Endodermal cell (in vitro differentiated cells): ENCODE measurements around the gene UPF3A. TPM values are rescaled to one million over a fixed set of nuclear protein-coding genes. Genes with fewer than 3 reads are reported as not detected.
"Not testable (repeated sequence)": the region's sequence is repeated elsewhere in the genome, so short reads cannot be mapped to it uniquely, and the experiment has no call there.

ENCODE experiments used
- DNase-seq: peaks from one replicate; pipeline ENCODE4 v3.0.0-alpha.2; 2017
- H3K27ac ChIP-seq: 2 replicates; pipeline ENCODE4 v1.5.1; 2013; ENCODE audit warnings: mild to moderate bottlenecking, low read depth, low read length, moderate library complexity
- H3K27me3 ChIP-seq: 2 replicates; pipeline ENCODE4 v1.6.1; 2013; ENCODE audit warnings: mild to moderate bottlenecking, low read length, moderate library complexity; ENCODE audit not compliant: insufficient read depth, control insufficient read depth, poor library complexity, severe bottlenecking
- H3K36me3 ChIP-seq: 2 replicates; pipeline ENCODE4 v1.7.0; 2013; ENCODE audit warnings: mild to moderate bottlenecking, low read length, moderate library complexity; ENCODE audit not compliant: control insufficient read depth, insufficient read depth
- H3K4me1 ChIP-seq: one replicate; pipeline ENCODE4 v1.7.0; 2013; ENCODE audit warnings: low read length; ENCODE audit not compliant: control insufficient read depth, insufficient read depth
- H3K4me3 ChIP-seq: 2 replicates; pipeline ENCODE4 v1.5.1; 2013; ENCODE audit warnings: mild to moderate bottlenecking, low read length, moderate library complexity
- H3K9ac ChIP-seq: 2 replicates; pipeline ENCODE4 v1.6.1; 2013; ENCODE audit warnings: mild to moderate bottlenecking, low read length, moderate library complexity; ENCODE audit not compliant: poor library complexity, severe bottlenecking; ENCODE audit errors: extremely low read depth
- H3K9me3 ChIP-seq: 2 replicates; pipeline ENCODE4 v1.6.1; 2013; ENCODE audit warnings: mild to moderate bottlenecking, low read length, moderate library complexity; ENCODE audit not compliant: control insufficient read depth
- H3K27ac Mint-ChIP-seq: 2 replicates; pipeline ENCODE4 v1.8.0; 2020; ENCODE audit warnings: mixed read lengths
- H3K27me3 Mint-ChIP-seq: 2 replicates; pipeline ENCODE4 v1.8.0; 2021; ENCODE audit warnings: mild to moderate bottlenecking, mixed read lengths; ENCODE audit not compliant: insufficient read depth
- H3K36me3 Mint-ChIP-seq: 2 replicates; pipeline ENCODE4 v1.8.0; 2020; ENCODE audit warnings: low read depth, mixed read lengths
- H3K4me1 Mint-ChIP-seq: 2 replicates; pipeline ENCODE4 v1.8.0; 2020; ENCODE audit warnings: mixed read lengths
- H3K4me3 Mint-ChIP-seq: 2 replicates; pipeline ENCODE4 v1.8.0; 2020; ENCODE audit warnings: mild to moderate bottlenecking, moderate library complexity, mixed read lengths
- H3K9me3 Mint-ChIP-seq: 2 replicates; pipeline ENCODE4 v1.8.0; 2020; ENCODE audit warnings: mild to moderate bottlenecking, mixed read lengths
- CTCF ChIP-seq: fragments of 200-600 bp; sonication (generic); conservative IDR thresholded peaks from 2 replicates; pipeline ENCODE4 v1.5.0; 2021; ENCODE audit warnings: antibody characterized with exemption, mild to moderate bottlenecking
- WGBS, 2 experiments: methylation state at CpG; one replicate each; pipeline versions ENCODE4 v1.1.5 to v1.1.7; 2013; ENCODE audit warnings: missing lambda C conversion rate in 2 of 2, mixed read lengths in 1 of 2; ENCODE audit not compliant: insufficient coverage in 1 of 2, insufficient read length in 1 of 2; 5-methylcytosine and 5-hydroxymethylcytosine counted together
- total RNA-seq, 2 donors: library from RNA; stranded (reverse); fragmentation: NEBNext Ultra II Directional in 1 of 2; extraction: Animal tissue kit (Norgen Biotek cat#: 25700) in 1 of 2; gene quantifications; 2 replicates in 1 of 2; 3 replicates in 1 of 2; pipeline ENCODE4 v1.2.1, GENCODE V29; 2021

The UPF3A gene
- total RNA-seq, 2 donors from 2014 or later: 56.5 to 81.2 TPM

- Mint-ChIP-seq H3K27me3 (no peaks in the 10 kb centered on the region), H3K27ac (no peak overlapping the region), H3K9me3 (peaks cover 2% of the 10 kb centered on the region), H3K36me3 (no peaks in the 10 kb centered on the region), H3K4me3 (no peak overlapping the region), H3K4me1 (peaks cover 22% of the 10 kb centered on the region)
- H3K9ac ChIP-seq: no peak overlapping the region
- H3K4me1 ChIP-seq: peaks cover 2% of the 10 kb centered on the region
- no peak for TF ChIP-seq CTCF
- peak; percentile 53 for DNase-seq
- no peak overlapping the region for H3K4me3 ChIP-seq
- no peaks in the 10 kb centered on the region for H3K36me3 ChIP-seq
- H3K27me3 ChIP-seq: no peaks in the 10 kb centered on the region
- H3K9me3 ChIP-seq: no peaks in the 10 kb centered on the region
- WGBS, 2 experiments: 95 to 98% methylated on average over 5 of the region's 5 CpGs
- no peak overlapping the region for H3K27ac ChIP-seq
Observed at GRCh38 chr13:114338959-114339358, 57.6 kb downstream of the UPF3A start.

- Mint-ChIP-seq H3K4me1 (peaks cover 16% of the 10 kb centered on the region), H3K9me3 (peaks cover 2% of the 10 kb centered on the region), H3K27ac (no peak overlapping the region), H3K27me3 (peaks cover under 1% of the 10 kb centered on the region), H3K4me3 (no peak overlapping the region), H3K36me3 (no peaks in the 10 kb centered on the region)
- Histone ChIP-seq H3K4me3 (no peak overlapping the region), H3K27ac (no peak overlapping the region), H3K9me3 (no peaks in the 10 kb centered on the region), H3K4me1 (no peaks in the 10 kb centered on the region), H3K36me3 (no peaks in the 10 kb centered on the region), H3K9ac (no peak overlapping the region), H3K27me3 (no peaks in the 10 kb centered on the region)
- no peak for DNase-seq
- 81 to 85% methylated on average over 7 to 10 of the region's 10 CpGs for WGBS, 2 experiments
- peak; percentile 74 for TF ChIP-seq CTCF
Observed at GRCh38 chr13:114339857-114340534, 58.6 kb downstream of the UPF3A start.

- no peak overlapping the region for H3K27ac ChIP-seq
- no peaks in the 10 kb centered on the region for H3K27me3 ChIP-seq
- Mint-ChIP-seq H3K9me3 (peaks cover 2% of the 10 kb centered on the region), H3K4me3 (no peak overlapping the region), H3K27ac (no peak overlapping the region), H3K36me3 (no peaks in the 10 kb centered on the region), H3K4me1 (peaks cover 15% of the 10 kb centered on the region), H3K27me3 (peaks cover 3% of the 10 kb centered on the region)
- TF ChIP-seq CTCF: no peak
- H3K4me3 ChIP-seq: no peak overlapping the region
- no peaks in the 10 kb centered on the region for H3K4me1 ChIP-seq
- peak; percentile 59 for DNase-seq
- H3K9ac ChIP-seq: no peak overlapping the region
- whole genome bisulfite sequencing, 2 experiments: 82 to 85% methylated on average over 13 to 14 of the region's 14 CpGs
- H3K9me3 ChIP-seq: no peaks in the 10 kb centered on the region
- H3K36me3 ChIP-seq: no peaks in the 10 kb centered on the region
Observed at GRCh38 chr13:114341003-114341777, 59.8 kb downstream of the UPF3A start.

DNA sequence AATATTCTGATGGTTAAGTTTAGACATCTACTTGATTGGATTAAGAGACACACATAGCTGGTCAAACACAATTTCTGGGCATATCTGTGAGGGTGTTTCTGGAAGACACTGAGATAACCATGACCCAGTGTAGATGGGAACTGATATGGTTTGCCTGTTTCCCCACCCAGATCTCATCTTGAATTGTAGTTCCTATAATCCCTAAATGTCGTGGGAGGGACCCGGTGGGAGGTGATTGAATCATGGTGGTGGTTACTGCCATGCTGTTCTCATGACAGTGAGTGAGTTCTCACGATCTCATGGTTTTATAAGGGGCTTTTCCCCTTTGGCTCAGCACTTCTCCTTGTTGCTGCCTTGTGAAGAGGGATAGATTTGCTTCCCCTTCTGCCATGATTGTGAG, 65.9 kb downstream of the UPF3A start:
- not testable (repeated sequence) for H3K4me1 Mint-ChIP-seq
- 50 to 72% methylated on average over 1 to 3 of the region's 3 CpGs for whole genome bisulfite sequencing, 2 experiments

More for the DNA sequence above, 65.9 kb downstream of the UPF3A start:
- H3K4me3 Mint-ChIP-seq, H3K9me3 ChIP-seq, H3K36me3 Mint-ChIP-seq, H3K27ac ChIP-seq, H3K9ac ChIP-seq, H3K27ac Mint-ChIP-seq, H3K9me3 Mint-ChIP-seq, H3K4me1 ChIP-seq, DNase-seq, H3K27me3 ChIP-seq, H3K4me3 ChIP-seq, H3K27me3 Mint-ChIP-seq, H3K36me3 ChIP-seq: not testable (repeated sequence)
